Gastrocnemius medialis (tissue), 4 donors: ENCODE results near the gene MMP28. TPM values are rescaled to one million over a fixed set of nuclear protein-coding genes. Genes with fewer than 3 reads are reported as not detected.
"Not testable (repeated sequence)": the region's sequence is repeated elsewhere in the genome, so short reads cannot be mapped to it uniquely, and the experiment has no call there.

Source experiments
- ATAC-seq, 2 donors: fragments of 150-250 bp; one replicate each; pipeline ENCODE4 v1.9.1; 2016
- DNase-seq, 2 donors: peaks; one replicate each; pipeline ENCODE4 v3.0.0-alpha.2; 2019
- H3K27ac ChIP-seq, 4 donors: fragments of 200-600 bp; sonication (generic); 1 replicate in 1 of 4; 2 replicates in 3 of 4; pipeline ENCODE4 v1.5.1; 2016 to 2018; ENCODE audit warnings: mild to moderate bottlenecking in 2 of 4, moderate library complexity in 1 of 4
- H3K27me3 ChIP-seq, 3 donors: fragments of 200-600 bp; sonication (generic) in 2 of 3; 1 replicate in 1 of 3; 2 replicates in 2 of 3; pipeline versions ENCODE4 v1.5.1 to v1.6.0; 2016 to 2019; ENCODE audit warnings: mild to moderate bottlenecking in 1 of 3, moderate library complexity in 1 of 3
- H3K36me3 ChIP-seq, 2 donors: fragments of 200-600 bp; sonication (generic) in 1 of 2; one replicate each; pipeline ENCODE4 v1.5.1; 2017 to 2018
- H3K4me1 ChIP-seq, 2 donors: fragments of 200-600 bp; sonication (generic) in 1 of 2; one replicate each; pipeline ENCODE4 v1.5.1; 2016 to 2017; ENCODE audit warnings: mild to moderate bottlenecking in 2 of 2
- H3K4me3 ChIP-seq, 4 donors: fragments of 200-600 bp; sonication (generic) in 3 of 4; 1 replicate in 1 of 4; 2 replicates in 3 of 4; pipeline ENCODE4 v1.5.1; 2016 to 2019; ENCODE audit warnings: mild to moderate bottlenecking in 2 of 4
- H3K9me3 ChIP-seq, 3 donors: fragments of 200-600 bp; sonication (generic) in 2 of 3; 1 replicate in 1 of 3; 2 replicates in 2 of 3; pipeline ENCODE4 v1.5.1; 2016 to 2019
- CTCF ChIP-seq, 5 experiments: fragments of 450-650 bp in 3 of 5; fragments of 200-600 bp in 2 of 5; sonication (generic) in 2 of 5; IDR thresholded peaks in 4 of 5; conservative IDR thresholded peaks in 1 of 5; 1 replicate in 4 of 5; 2 replicates in 1 of 5; pipeline ENCODE4 v1.5.1; 2016 to 2019; ENCODE audit warnings: antibody characterized with exemption in 5 of 5, mild to moderate bottlenecking in 3 of 5, moderate library complexity in 3 of 5
- POLR2A ChIP-seq, 2 donors: fragments of 450-650 bp; IDR thresholded peaks; one replicate each; pipeline ENCODE4 v1.6.1; 2017; ENCODE audit warnings: antibody characterized with exemption in 2 of 2, mild to moderate bottlenecking in 2 of 2, moderate library complexity in 2 of 2
- in situ Hi-C, 4 donors: fragments of 200-750 bp; cut with MboI; loops; one replicate each; pipeline versions ENCODE4 v1.15.0 to v1.8.0; 2017; ENCODE audit warnings: low sequenced_read_pairs in 4 of 4
- intact Hi-C: fragments of 100-400 bp; cut with DNase I; formaldehyde crosslinking; loops from one replicate; pipeline ENCODE4 v1.15.1; 2023; ENCODE audit warnings: low total_unique reads
- total RNA-seq, 4 donors: library from RNA; depleted of rRNA; stranded (reverse); fragments of >200 nt; gene quantifications; one replicate each; pipeline versions ENCODE4 v1.1.0 to v1.2.3, GENCODE V29; 2016

The MMP28 gene
- total RNA-seq, 4 donors from 2014 or later = 3.1 to 10.3 (median 5.9) TPM

- Histone ChIP-seq H3K4me3 (no peak overlapping the region), H3K4me1 (peaks cover 0 to 4% of the 10 kb centered on the region in 2 donors), H3K27ac (no peak overlapping the region), H3K27me3 (no peaks in the 10 kb centered on the region), H3K36me3 (no peaks in the 10 kb centered on the region), H3K9me3 (no peaks in the 10 kb centered on the region)
- in situ Hi-C loops (loop anchor here in 1 of 4 donors (10.0 kb wide), 1 partner anchor 48 kb away; the partner anchor contains the start of gene TAF15), intact Hi-C loops (no loop called here)
- DNase-seq (no peak), ATAC-seq (no peak)
- no peak for TF ChIP-seq POLR2A (IDR thresholded peaks at IDR 0.05)
- no peak for TF ChIP-seq CTCF (IDR thresholded peaks at IDR 0.05 in 4 of 5, conservative IDR thresholded peaks at IDR 0.05 in 1 of 5)
Measured at GRCh38 chr17:35757243-35757642, 38.2 kb downstream of the MMP28 start.

- in situ Hi-C loops (loop anchor here in 2 of 4 donors (5.0 to 10.0 kb wide), 2 partner anchors 52 to 146 kb away; partner anchors contain the start of gene TAF15 (in 1 of the 2)), intact Hi-C loops (no loop called here)
- peak within 1 kb of the TSS in 1 of 4 donors; percentile 39 for H3K27ac ChIP-seq
- no peak within 1 kb of the TSS for H3K4me3 ChIP-seq
- H3K27me3 ChIP-seq = peaks cover 11 to 19% (median 14%) of the 10 kb centered on the region in 3 donors
- no peak for TF ChIP-seq POLR2A (IDR thresholded peaks at IDR 0.05)
- TF ChIP-seq CTCF (IDR thresholded peaks at IDR 0.05 in 4 of 5, conservative IDR thresholded peaks at IDR 0.05 in 1 of 5) = no peak
- no peaks in the 10 kb centered on the region for H3K36me3 ChIP-seq
- no peaks in the 10 kb centered on the region for H3K9me3 ChIP-seq
- no peak for ATAC-seq
- DNase-seq = no peak
- H3K4me1 ChIP-seq = peaks cover 4 to 6% of the 10 kb centered on the region in 2 donors
Measured at GRCh38 chr17:35752945-35753764, 42.3 kb downstream of the MMP28 start, which contains the start of gene GAS2L2. Gene GAS2L2 (minus strand): TSS chr17:35753239. CDS start chr17:35752850, 389 bp downstream.

GRCh38 chr17:35752471-35752870, 43.0 kb downstream of the MMP28 start:
- peak overlapping the region in 1 of 4 donors; percentile 39 for H3K27ac ChIP-seq
- H3K4me3 ChIP-seq = no peak overlapping the region
- no peak for DNase-seq
- intact Hi-C loops = no loop called here
- no peak for ATAC-seq
- peaks cover 11 to 19% (median 14%) of the 10 kb centered on the region in 3 donors for H3K27me3 ChIP-seq
- in situ Hi-C loops = loop anchor here in 2 of 4 donors (5.0 to 10.0 kb wide), 2 partner anchors 52 to 145 kb away; partner anchors contain the start of gene TAF15 (in 1 of the 2)
- H3K36me3 ChIP-seq = no peaks in the 10 kb centered on the region
- TF ChIP-seq POLR2A (IDR thresholded peaks at IDR 0.05) (no peak), CTCF (IDR thresholded peaks at IDR 0.05 in 4 of 5, conservative IDR thresholded peaks at IDR 0.05 in 1 of 5) (no peak)
- peaks cover 11% of the 10 kb centered on the region in 2 donors for H3K4me1 ChIP-seq
- H3K9me3 ChIP-seq = no peaks in the 10 kb centered on the region

- in situ Hi-C loops = loop anchor here in 2 of 4 donors (5.0 to 10.0 kb wide), 2 partner anchors 53 to 144 kb away; partner anchors contain the start of gene TAF15 (in 1 of the 2)
- H3K4me3 ChIP-seq, ATAC-seq, H3K36me3 ChIP-seq, DNase-seq, H3K9me3 ChIP-seq, H3K27ac ChIP-seq, intact Hi-C loops: not testable (repeated sequence)
- H3K27me3 ChIP-seq = peaks cover 11 to 19% (median 14%) of the 10 kb centered on the region in 3 donors
- peaks cover 11% of the 10 kb centered on the region in 2 donors for H3K4me1 ChIP-seq
Measured at GRCh38 chr17:35751541-35751940, 43.9 kb downstream of the MMP28 start.
